ENCODE data around the gene C1QC.
"Not testable (repeated sequence)": the region's sequence is repeated elsewhere in the genome, so short reads cannot be mapped to it uniquely, and the experiment has no call there.

C1QC gene

GRCh38 chr1:22651941-22652856, 8.8 kb downstream of the C1QC start:
- no peak for DNase-seq

GRCh38 chr1:22652881-22653316, 9.5 kb downstream of the C1QC start, which contains the start of gene C1QB:
Gene C1QB, plus strand, starts transcription at chr1:22653236. Its CDS starts 6,227 bp downstream, at chr1:22659463.
- no peak for DNase-seq

GRCh38 chr1:22654692-22655091, 11.3 kb downstream of the C1QC start:
- DNase-seq: no peak

- DNase-seq: no peak
Measured at GRCh38 chr1:22658385-22659163, 15.1 kb downstream of the C1QC start.

- no peak for DNase-seq
Measured at GRCh38 chr1:22660716-22661241, 17.3 kb downstream of the C1QC start.

- DNase-seq: no peak
Measured at GRCh38 chr1:22661880-22662279, 18.4 kb downstream of the C1QC start.

- no peak for DNase-seq
Measured at GRCh38 chr1:22662318-22662717, 18.9 kb downstream of the C1QC start.

DNA sequence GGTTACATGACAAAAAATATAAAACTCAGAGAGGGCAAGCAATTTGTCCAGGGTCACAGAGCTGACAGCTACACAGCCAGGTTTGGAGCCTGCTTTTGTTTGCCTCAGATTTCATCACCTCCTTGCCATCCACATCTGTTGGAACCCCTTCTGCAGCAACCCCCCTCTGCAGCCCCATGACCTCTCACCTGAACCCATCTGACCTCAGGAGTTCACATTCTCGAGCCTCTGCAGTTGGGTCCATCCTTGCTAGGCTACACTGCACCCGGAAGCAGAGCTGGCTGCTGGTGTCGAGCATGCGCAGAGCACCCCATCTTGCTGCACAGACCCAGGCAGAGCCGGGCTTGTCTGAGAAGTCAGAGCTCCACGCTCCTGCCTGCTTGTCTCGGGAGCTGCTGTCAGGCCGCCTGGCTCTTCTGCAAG, 19.6 kb downstream of the C1QC start:
- DNase-seq: no peak

GRCh38 chr1:22665752-22666151, 22.3 kb downstream of the C1QC start:
- DNase-seq: no peak

- DNase-seq: no peak
Measured at GRCh38 chr1:22666412-22666811, 23.0 kb downstream of the C1QC start.

DNA sequence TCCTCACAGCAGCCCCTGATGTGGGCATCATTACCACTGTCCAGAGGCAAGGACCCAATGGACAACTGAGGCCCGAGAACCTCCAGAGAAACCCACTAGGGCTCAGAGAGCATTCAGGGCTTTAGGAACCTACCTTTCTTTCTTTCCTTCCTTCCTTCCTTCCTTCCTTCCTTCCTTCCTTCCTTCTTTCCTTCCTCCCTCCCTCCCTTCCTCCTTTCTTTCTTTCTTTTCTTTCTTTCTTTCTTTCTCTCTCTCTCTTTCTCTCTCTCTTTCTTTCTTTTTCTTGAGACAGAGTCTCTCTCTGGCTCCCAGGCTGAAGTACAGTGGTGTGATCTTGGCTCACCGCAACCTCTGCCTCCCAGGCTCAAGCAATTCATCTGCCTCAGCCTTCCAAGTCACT, 25.4 kb downstream of the C1QC start:
- DNase-seq: not testable (repeated sequence)

DNA sequence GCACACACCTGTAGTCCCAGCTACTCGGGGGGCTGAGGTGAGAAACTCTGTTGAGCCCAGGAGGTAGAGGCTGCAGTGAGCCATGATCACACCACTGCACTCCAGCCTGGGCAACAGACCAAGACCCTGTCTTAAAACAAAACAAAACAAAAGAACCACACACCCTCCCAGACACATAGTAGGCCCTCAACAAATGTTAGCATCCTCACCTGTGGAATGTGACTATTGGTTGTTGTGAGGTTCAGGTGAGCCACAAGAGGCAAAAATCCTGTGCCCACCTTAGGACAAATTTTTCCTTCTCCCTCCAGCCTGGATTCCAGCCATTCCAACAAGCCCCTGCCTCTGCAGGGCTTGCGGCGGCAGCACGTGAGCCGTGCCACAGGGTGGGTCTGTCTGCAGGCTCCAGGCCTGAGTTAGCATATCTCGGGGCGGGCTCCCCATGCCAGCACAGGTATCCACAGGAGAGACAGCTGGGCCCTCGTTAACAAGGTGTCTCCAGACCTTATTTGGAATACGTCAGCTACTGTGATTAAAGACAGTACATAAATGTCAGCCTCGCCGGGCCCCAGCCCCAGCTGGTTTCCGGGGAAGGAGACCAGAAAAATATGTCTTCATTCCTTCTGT, 27.0 kb downstream of the C1QC start:
- no peak for DNase-seq

- no peak for DNase-seq
Measured at GRCh38 chr1:22671999-22672398, 28.6 kb downstream of the C1QC start.

DNA sequence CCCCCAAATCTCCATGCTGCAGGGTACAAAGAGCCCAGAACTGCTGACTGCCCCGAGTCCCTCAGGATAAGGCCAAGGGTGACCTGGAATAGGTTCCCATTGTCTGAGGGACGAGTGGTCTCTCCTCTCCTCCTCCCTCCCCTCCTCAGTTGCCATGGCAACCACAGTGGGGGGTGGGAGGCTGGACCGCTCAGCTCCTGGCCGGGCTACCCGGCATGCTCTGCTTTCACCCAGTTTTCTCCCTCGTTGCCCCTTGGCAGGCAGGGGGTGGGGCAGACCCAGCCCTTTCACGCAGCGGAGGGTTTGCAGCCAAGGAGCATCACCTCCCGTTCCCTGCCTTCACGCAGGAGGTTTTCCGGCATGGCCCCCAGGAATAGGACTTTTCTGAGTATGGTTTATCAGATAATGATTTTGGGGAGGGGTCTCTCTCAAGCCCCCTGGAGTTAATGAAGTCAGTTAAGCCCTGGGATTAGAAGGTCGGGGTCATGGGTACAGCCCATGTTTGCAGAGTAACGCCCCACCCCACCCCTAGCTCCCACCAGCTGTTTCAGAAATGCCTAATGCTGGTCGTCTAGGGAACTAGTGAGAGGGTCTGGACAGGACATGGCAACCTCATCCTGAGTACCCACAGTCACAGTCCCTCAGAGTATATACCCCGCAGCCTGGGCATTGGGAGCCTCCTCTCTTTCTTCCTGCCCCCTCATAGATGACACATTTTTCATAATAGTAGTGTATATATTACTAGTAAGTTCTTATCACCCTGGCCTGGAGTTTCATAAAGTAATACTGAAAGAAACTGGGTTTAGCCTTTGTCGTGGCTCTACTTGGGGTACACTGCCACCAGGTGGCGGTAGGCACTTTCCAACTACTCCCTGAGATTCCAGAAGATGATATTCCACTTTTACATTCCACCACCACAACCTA, 30.3 kb downstream of the C1QC start:
- DNase-seq: peak; percentile 44

GRCh38 chr1:22674410-22674749, 30.9 kb downstream of the C1QC start:
- no peak for DNase-seq

DNA sequence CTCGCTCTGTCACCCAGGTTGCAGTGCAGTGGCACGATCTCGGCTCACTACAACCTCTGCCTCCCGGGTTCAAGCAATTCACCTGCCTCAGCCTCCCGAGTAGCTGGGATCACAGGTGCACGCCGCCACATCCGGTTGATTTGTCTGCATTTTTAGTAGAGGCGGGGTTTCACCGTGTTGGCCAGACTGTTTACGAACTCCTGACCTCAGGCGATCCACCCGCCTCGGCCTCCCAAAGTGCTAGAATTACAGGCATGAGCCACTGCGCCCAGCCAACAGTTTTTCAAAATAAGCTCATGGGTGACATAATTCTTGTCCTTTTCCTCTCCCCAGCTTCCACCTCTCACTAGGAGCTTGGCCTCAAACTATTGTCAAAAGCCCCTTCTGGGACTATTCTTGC, 32.7 kb downstream of the C1QC start:
- DNase-seq: not testable (repeated sequence)

DNA sequence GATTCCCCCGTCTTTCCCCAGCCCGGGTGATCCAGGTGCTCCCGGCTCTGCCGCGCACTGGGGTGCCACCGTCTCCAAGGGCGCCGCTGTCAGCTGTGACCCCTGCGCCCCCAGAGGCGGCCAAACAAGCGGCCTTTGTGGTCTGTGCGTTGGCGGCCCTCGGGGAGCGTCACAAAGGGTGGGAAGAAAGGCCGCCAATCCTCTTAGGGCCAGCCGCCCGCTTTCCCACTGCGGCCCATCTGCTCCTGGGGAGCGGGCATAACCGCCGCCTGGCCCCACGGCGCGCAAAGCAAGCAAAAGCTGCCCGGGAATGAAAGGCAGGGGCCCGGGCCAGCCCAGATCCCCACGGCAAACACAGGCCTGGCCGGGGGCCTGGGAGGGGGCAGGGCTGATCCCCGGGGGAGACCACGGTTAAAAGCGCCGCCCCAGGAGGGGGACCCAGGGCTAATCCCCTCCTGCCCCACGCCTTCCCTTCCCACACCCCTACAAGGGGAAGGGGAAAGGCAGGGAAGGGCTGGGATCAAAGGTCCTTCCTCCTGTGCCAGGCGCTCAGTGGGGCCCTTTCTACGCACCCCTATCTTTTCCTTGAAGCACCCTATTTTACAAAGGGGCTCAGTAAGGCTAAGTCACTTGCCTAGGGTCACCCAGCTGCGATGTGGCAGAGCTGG, 33.6 kb downstream of the C1QC start:
- DNase-seq: no peak

DNA sequence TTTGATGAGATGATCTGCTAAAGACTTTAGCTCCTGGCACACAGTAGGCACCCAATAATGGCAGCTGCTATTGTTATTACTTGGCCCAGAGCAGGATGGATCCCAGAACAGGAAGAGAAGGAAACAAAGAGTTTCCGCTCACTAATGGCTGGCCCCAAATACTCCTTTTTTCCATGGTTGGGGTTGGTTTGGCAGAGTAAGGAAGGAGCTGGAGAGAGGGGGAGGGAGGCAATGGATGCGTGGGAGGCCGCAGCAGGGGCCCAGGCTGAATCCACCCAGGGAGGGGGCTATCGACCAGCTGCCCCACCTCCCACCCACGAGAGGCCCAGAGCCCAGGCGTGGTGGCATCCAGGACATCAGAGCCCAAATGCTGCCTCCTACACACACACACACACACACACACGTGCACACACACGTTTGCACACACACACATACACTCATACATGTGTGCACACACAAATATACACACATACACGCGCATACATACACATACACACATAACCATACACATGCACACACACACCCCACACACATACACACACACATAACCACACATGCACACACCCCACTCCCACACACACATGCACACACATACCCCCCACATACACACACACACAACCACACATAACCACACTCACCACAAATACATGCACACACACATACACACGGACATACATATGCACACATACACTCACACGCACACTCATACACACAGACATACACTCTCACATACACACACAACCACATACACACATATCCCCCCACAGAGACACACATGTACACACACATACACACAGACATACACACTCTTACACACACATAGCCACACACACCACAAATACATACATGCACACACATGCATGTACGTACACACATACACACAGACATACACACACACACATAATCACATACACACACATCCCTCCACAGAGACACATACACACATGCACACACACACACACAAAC, 34.8 kb downstream of the C1QC start:
- DNase-seq: no peak

GRCh38 chr1:22680726-22681125, 37.3 kb downstream of the C1QC start:
- DNase-seq: no peak

- DNase-seq: no peak
Measured at GRCh38 chr1:22681556-22682276, 38.3 kb downstream of the C1QC start.

Measured in DMS79 (cell line).